Adrenal gland (tissue), 12 donors: ENCODE results near the gene TSHZ2. TPM values are rescaled to one million over a fixed set of nuclear protein-coding genes. Genes with fewer than 3 reads are reported as not detected.

Experiments used
- DNase-seq, 7 donors: peaks; one replicate each; pipeline ENCODE4 v3.0.0-alpha.2; 2019 to 2020
- H3K27ac ChIP-seq, 5 donors: fragments of 200-600 bp; sonication (generic) in 4 of 5; 1 replicate in 3 of 5; 2 replicates in 2 of 5; pipeline versions ENCODE4 v1.5.1 to v1.8.0; 2016 to 2020; ENCODE audit warnings: mild to moderate bottlenecking in 1 of 5
- H3K27me3 ChIP-seq: fragments of 200-600 bp; 2 replicates; pipeline ENCODE4 v1.8.0; 2021
- H3K36me3 ChIP-seq, 2 donors: fragments of 200-600 bp; replicated peaks in 1 of 2; 1 replicate in 1 of 2; 2 replicates in 1 of 2; pipeline versions ENCODE4 v1.5.1 to v1.8.0; 2018 to 2022
- H3K4me1 ChIP-seq, 2 donors: fragments of 200-600 bp; replicated peaks in 1 of 2; 1 replicate in 1 of 2; 2 replicates in 1 of 2; pipeline versions ENCODE4 v1.5.1 to v1.8.0; 2018 to 2021
- H3K4me3 ChIP-seq, 4 donors: fragments of 200-600 bp; sonication (generic) in 3 of 4; one replicate each; pipeline ENCODE4 v1.5.1; 2016 to 2018
- H3K9me3 ChIP-seq, 3 donors: fragments of 200-600 bp; sonication (generic) in 1 of 3; replicated peaks in 1 of 3; 1 replicate in 2 of 3; 2 replicates in 1 of 3; pipeline versions ENCODE4 v1.5.1 to v1.8.0; 2016 to 2021
- CTCF ChIP-seq, 6 experiments: fragments of 450-650 bp in 4 of 6; fragments of 200-600 bp in 2 of 6; sonication (generic) in 1 of 6; IDR thresholded peaks; 1 replicate in 5 of 6; 2 replicates in 1 of 6; pipeline versions ENCODE4 v1.5.1 to v1.8.0; 2016 to 2021; ENCODE audit warnings: antibody characterized with exemption in 6 of 6, mild to moderate bottlenecking in 2 of 6, moderate library complexity in 1 of 6
- POLR2A ChIP-seq, 2 donors: fragments of 450-650 bp; IDR thresholded peaks; one replicate each; pipeline ENCODE4 v1.6.1; 2017; ENCODE audit warnings: antibody characterized with exemption in 2 of 2, mild to moderate bottlenecking in 2 of 2, moderate library complexity in 1 of 2
- WGBS, 4 donors: extraction: QIAGEN DNeasy Blood & Tissue Kit in 2 of 4; methylation state at CpG; one replicate each; pipeline versions ENCODE4 v1.1.5 to v1.1.7; 2013 to 2017; 5-methylcytosine and 5-hydroxymethylcytosine counted together
- intact Hi-C, 2 donors: fragments of 100-400 bp; cut with DNase I; formaldehyde crosslinking; loops; one replicate each; pipeline versions ENCODE4 v1.14.1 to v1.15.0; 2022 to 2023
- polyA plus RNA-seq, 3 donors: library from polyadenylated mRNA; stranded (reverse); fragments of 200-250 nt in 2 of 3; fragments of 350-450 nt in 1 of 3; fragmentation: Illumina TruSeq in 1 of 3; extraction: RNeasy Lipid Tissue Mini Kit (QIAGEN cat#74804) in 1 of 3; gene quantifications; one replicate each; pipeline ENCODE4 v1.2.3, GENCODE V29; 2013 to 2014
- total RNA-seq, 9 donors: library from RNA; depleted of rRNA in 4 of 9; stranded (reverse); fragments of >200 nt in 4 of 9; fragments of 120-200 nt in 1 of 9; fragmentation: NEBNext Ultra II Directional in 1 of 9; extraction: Animal tissue kit (Norgen Biotek cat#: 25700) in 1 of 9; gene quantifications; one replicate each; pipeline versions ENCODE4 v1.1.0 to v1.2.4, GENCODE V29; 2013 to 2023
- donor health status: healthy with polysubstance abuse.
- donor health status: Bipolar disorder and iron deficiency.
- donor health status: DM: yes; HTN: yes; CAD: no.
- donor health status: DM: no; HTN: no; CAD: no.
- donor health status: DM: no; HTN: no; CAD: no.
- donor health status: DM: yes; HTN: yes; CAD: no.

The TSHZ2 gene
- total and polyA plus RNA-seq, 12 donors: 20.5 to 87.1 (median 52.4) TPM

GRCh38 chr20:53253668-53254067, 281.5 kb downstream of the TSHZ2 start:
- no peak for DNase-seq
- Histone ChIP-seq H3K4me1 (no peaks in the 10 kb centered on the region), H3K9me3 (no peaks in the 10 kb centered on the region), H3K4me3 (no peak overlapping the region), H3K36me3 (no peaks in the 10 kb centered on the region), H3K27me3 (no peaks in the 10 kb centered on the region), H3K27ac (no peak overlapping the region)
- TF ChIP-seq POLR2A (IDR thresholded peaks at IDR 0.05): no peak
- TF ChIP-seq CTCF (IDR thresholded peaks at IDR 0.05): no peak
- intact Hi-C loops: no loop called here
- WGBS, 4 donors: 96 to 97% (median 96%) methylated on average over 11 to 18 of the region's 18 CpGs

GRCh38 chr20:53255102-53255710, 283.0 kb downstream of the TSHZ2 start:
- TF ChIP-seq POLR2A (IDR thresholded peaks at IDR 0.05) (no peak), CTCF (IDR thresholded peaks at IDR 0.05) (no peak)
- DNase-seq: no peak
- Histone ChIP-seq H3K27ac (no peak overlapping the region), H3K9me3 (no peaks in the 10 kb centered on the region), H3K4me1 (no peaks in the 10 kb centered on the region), H3K27me3 (no peaks in the 10 kb centered on the region), H3K36me3 (no peaks in the 10 kb centered on the region), H3K4me3 (no peak overlapping the region)
- intact Hi-C loops: no loop called here
- 92 to 97% (median 95%) methylated on average over 7 to 18 of the region's 18 CpGs for WGBS, 4 donors

- Histone ChIP-seq H3K27me3 (no peaks in the 10 kb centered on the region), H3K36me3 (no peaks in the 10 kb centered on the region), H3K9me3 (no peaks in the 10 kb centered on the region), H3K4me3 (no peak overlapping the region), H3K4me1 (no peaks in the 10 kb centered on the region), H3K27ac (no peak overlapping the region)
- no peak for TF ChIP-seq POLR2A (IDR thresholded peaks at IDR 0.05)
- no peak for TF ChIP-seq CTCF (IDR thresholded peaks at IDR 0.05)
- WGBS, 4 donors: 87 to 95% (median 92%) methylated on average over 6 of the region's 6 CpGs
- intact Hi-C loops: no loop called here
- no peak for DNase-seq
Measured at GRCh38 chr20:53258741-53259140, 286.6 kb downstream of the TSHZ2 start.

GRCh38 chr20:53260168-53260567, 288.0 kb downstream of the TSHZ2 start:
- H3K9me3 ChIP-seq: no peaks in the 10 kb centered on the region
- no peak for DNase-seq
- no peaks in the 10 kb centered on the region for H3K4me1 ChIP-seq
- intact Hi-C loops: no loop called here
- H3K4me3 ChIP-seq: no peak overlapping the region
- TF ChIP-seq CTCF (IDR thresholded peaks at IDR 0.05) (no peak), POLR2A (IDR thresholded peaks at IDR 0.05) (no peak)
- no peaks in the 10 kb centered on the region for H3K36me3 ChIP-seq
- H3K27me3 ChIP-seq: no peaks in the 10 kb centered on the region
- WGBS, 4 donors: 73 to 80% (median 76%) methylated on average over 3 of the region's 3 CpGs
- H3K27ac ChIP-seq: no peak overlapping the region
